Calu3 (cell line): ENCODE measurements around the gene BBIP1. TPM values are rescaled to one million over a fixed set of nuclear protein-coding genes. Genes with fewer than 3 reads are reported as not detected.

ENCODE experiments used
- BruUV-seq: library from RNA; stranded (reverse); fragments of 400-500 nt; replicated peaks from 2 replicates; lab custom pipeline; 2021; lab: Mats Ljungman, UMichigan
- CTCF ChIA-PET: fragments of 300-600 bp; sonication (Branson Sonifier 250); formaldehyde crosslinking; loops from one replicate; lab custom pipeline; 2022; ENCODE audit warnings: antibody characterized with exemption; lab: Charles Lee
- DNase-seq: peaks from one replicate; pipeline ENCODE4 v3.0.0; 2022
- H3K27ac Mint-ChIP-seq: one replicate; pipeline ENCODE4 v1.8.0; 2022; ENCODE audit warnings: mixed read lengths; ENCODE audit not compliant: unreplicated experiment
- H3K27me3 Mint-ChIP-seq: one replicate; pipeline ENCODE4 v1.8.0; 2022; ENCODE audit warnings: mixed read lengths; ENCODE audit not compliant: unreplicated experiment
- H3K36me3 Mint-ChIP-seq: one replicate; pipeline ENCODE4 v1.8.0; 2022; ENCODE audit warnings: mild to moderate bottlenecking, moderate library complexity, mixed read lengths; ENCODE audit not compliant: insufficient read depth, unreplicated experiment
- H3K4me1 Mint-ChIP-seq: one replicate; pipeline ENCODE4 v1.8.0; 2022; ENCODE audit warnings: mild to moderate bottlenecking, low read depth, mixed read lengths; ENCODE audit not compliant: unreplicated experiment
- H3K4me3 Mint-ChIP-seq: one replicate; pipeline ENCODE4 v1.8.0; 2022; ENCODE audit warnings: mild to moderate bottlenecking, low read depth, moderate library complexity, mixed read lengths; ENCODE audit not compliant: unreplicated experiment
- H3K9me3 Mint-ChIP-seq: one replicate; pipeline ENCODE4 v1.8.0; 2022; ENCODE audit warnings: low read depth, mixed read lengths; ENCODE audit not compliant: unreplicated experiment
- CTCF ChIP-seq: fragments of 200-600 bp; IDR thresholded peaks from one replicate; pipeline ENCODE4 v1.8.0; 2022; ENCODE audit warnings: antibody characterized with exemption; ENCODE audit not compliant: unreplicated experiment
- intact Hi-C: fragments of 100-400 bp; cut with micrococcal nuclease; formaldehyde crosslinking; loops from one replicate; pipeline ENCODE4 v1.10.0; 2022; ENCODE audit not compliant: unreplicated experiment
- total RNA-seq: library from RNA; stranded (reverse); gene quantifications from 2 replicates; pipeline ENCODE4 v1.2.3, GENCODE V29; 2022

BBIP1 gene
- total RNA-seq, 1 experiment from 2014 or later = 15.8 TPM

- Mint-ChIP-seq H3K27ac (no peak overlapping the region), H3K4me1 (peaks cover 19% of the 10 kb centered on the region)
Observed at GRCh38 chr10:110863361-110863760, 55.6 kb downstream of the BBIP1 start.

GRCh38 chr10:110862961-110863360 is 56.0 kb downstream of the BBIP1 start:
- H3K4me1 Mint-ChIP-seq = peaks cover 23% of the 10 kb centered on the region
- TF ChIP-seq CTCF = no peak
- no peaks in the 10 kb centered on the region for H3K9me3 Mint-ChIP-seq
- CTCF ChIA-PET = no interaction called here
- BruUV-seq = no TSS peak
- no peak overlapping the region for H3K4me3 Mint-ChIP-seq
- DNase-seq = no peak
- no peak overlapping the region for H3K27ac Mint-ChIP-seq
- H3K36me3 Mint-ChIP-seq = no peaks in the 10 kb centered on the region
- intact Hi-C loops = no loop called here
- no peaks in the 10 kb centered on the region for H3K27me3 Mint-ChIP-seq

More at GRCh38 chr10:110863361-110863760, 55.6 kb downstream of the BBIP1 start:
- no peak for DNase-seq
- intact Hi-C loops = no loop called here
- no peak overlapping the region for H3K4me3 Mint-ChIP-seq
- CTCF ChIA-PET = no interaction called here
- no peaks in the 10 kb centered on the region for H3K36me3 Mint-ChIP-seq
- TF ChIP-seq CTCF = no peak
- BruUV-seq = no TSS peak
- no peaks in the 10 kb centered on the region for H3K9me3 Mint-ChIP-seq
- no peaks in the 10 kb centered on the region for H3K27me3 Mint-ChIP-seq

GRCh38 chr10:110861930-110862649 is 56.9 kb downstream of the BBIP1 start:
- intact Hi-C loops = no loop called here
- H3K9me3 Mint-ChIP-seq = no peaks in the 10 kb centered on the region
- no peak for DNase-seq
- H3K36me3 Mint-ChIP-seq = no peaks in the 10 kb centered on the region
- no peak overlapping the region for H3K27ac Mint-ChIP-seq
- no TSS peak for BruUV-seq
- CTCF ChIA-PET = no interaction called here
- no peak overlapping the region for H3K4me3 Mint-ChIP-seq
- TF ChIP-seq CTCF = no peak
- H3K4me1 Mint-ChIP-seq = peaks cover 25% of the 10 kb centered on the region
- H3K27me3 Mint-ChIP-seq = no peaks in the 10 kb centered on the region

- BruUV-seq = no TSS peak
- CTCF ChIA-PET = interaction anchor here (0.9 kb wide), 1 partner anchor 10 kb away, joined by 3 read pairs; the partner anchor contains the start of gene PDCD4
- TF ChIP-seq CTCF = no peak
- no peak for DNase-seq
- H3K4me1 Mint-ChIP-seq = peaks cover 25% of the 10 kb centered on the region
- no peaks in the 10 kb centered on the region for H3K27me3 Mint-ChIP-seq
- H3K27ac Mint-ChIP-seq = no peak overlapping the region
- intact Hi-C loops = no loop called here
- H3K36me3 Mint-ChIP-seq = no peaks in the 10 kb centered on the region
- no peaks in the 10 kb centered on the region for H3K9me3 Mint-ChIP-seq
- no peak overlapping the region for H3K4me3 Mint-ChIP-seq
Observed at GRCh38 chr10:110861476-110861875, 57.5 kb downstream of the BBIP1 start.
